Psoas muscle (tissue), 8 donors: ENCODE measurements around the gene DDX3X. TPM values are rescaled to one million over a fixed set of nuclear protein-coding genes. Genes with fewer than 3 reads are reported as not detected.

Source experiments
- ATAC-seq, 4 donors: fragments of 200-7000 bp; cut with Tn5 transposase; one replicate each; pipeline ENCODE4 v1.9.1; 2020; ENCODE audit warnings: moderate library complexity in 3 of 4, mild to moderate bottlenecking in 2 of 4
- DNase-seq, 2 donors: peaks; one replicate each; pipeline ENCODE4 v3.0.0-alpha.2; 2020
- H3K27ac ChIP-seq: fragments of 200-600 bp; one replicate; pipeline ENCODE4 v1.8.0; 2022
- H3K27me3 ChIP-seq, 3 donors: fragments of 200-600 bp in 1 of 3; one replicate each; pipeline versions ENCODE4 v1.6.1 to v1.8.0; 2013 to 2022; ENCODE audit warnings: low read length in 2 of 3, mild to moderate bottlenecking in 2 of 3, moderate library complexity in 1 of 3; ENCODE audit not compliant: insufficient read depth in 3 of 3
- H3K36me3 ChIP-seq, 2 donors: fragments of 200-600 bp in 1 of 2; one replicate each; pipeline versions ENCODE4 v1.6.1 to v1.8.0; 2013 to 2022; ENCODE audit warnings: low read depth in 1 of 2, mild to moderate bottlenecking in 1 of 2, moderate library complexity in 1 of 2; ENCODE audit not compliant: insufficient read depth in 1 of 2
- H3K4me1 ChIP-seq: fragments of 200-600 bp; one replicate; pipeline ENCODE4 v1.8.0; 2022
- H3K4me3 ChIP-seq: fragments of 200-600 bp; one replicate; pipeline ENCODE4 v1.8.0; 2022; ENCODE audit warnings: mild to moderate bottlenecking
- H3K9me3 ChIP-seq: fragments of 200-600 bp; one replicate; pipeline ENCODE4 v1.8.0; 2022
- WGBS, 3 donors: extraction: QIAGEN DNeasy Blood & Tissue Kit; methylation state at CpG; one replicate each; pipeline versions ENCODE4 v1.1.6 to v1.1.7; 2013; 5-methylcytosine and 5-hydroxymethylcytosine counted together
- intact Hi-C, 2 donors: fragments of 100-400 bp; cut with DNase I; formaldehyde crosslinking; loops; one replicate each; pipeline versions ENCODE4 v1.11.0 to v1.14.2; 2022
- polyA plus RNA-seq, 3 donors: library from polyadenylated mRNA; stranded (reverse); fragments of 200-250 nt; gene quantifications; one replicate each; pipeline ENCODE4 v1.2.3, GENCODE V29; 2013
- total RNA-seq, 4 donors: library from RNA; stranded (reverse); fragmentation: NEBNext Ultra II Directional in 2 of 4; extraction: Animal tissue kit (Norgen Biotek cat#: 25700) in 2 of 4; gene quantifications; one replicate each; pipeline versions ENCODE4 v1.2.1 to v1.2.4, GENCODE V29; 2021 to 2023
- TF ChIP-seq, protein P1 (sequence below): fragments of 200-600 bp; IDR thresholded peaks from one replicate; pipeline ENCODE4 v1.8.0; 2022; ENCODE audit warnings: antibody characterized with exemption
- donor health status: healthy with polysubstance abuse.
- donor health status: DM: no; HTN: no; CAD: no; lungs with moderate emphysema.
- donor health status: Bipolar disorder and iron deficiency.
- donor health status: healthy.
- donor health status: DM: yes; HTN: yes; CAD: no.
- donor health status: DM: no; HTN: no; CAD: no.
- donor health status: DM: no; HTN: no; CAD: no.
- donor health status: DM: yes; HTN: yes; CAD: no.

DDX3X gene
- total and polyA plus RNA-seq, 7 donors = 83.1 to 408 (median 256) TPM

DNA sequence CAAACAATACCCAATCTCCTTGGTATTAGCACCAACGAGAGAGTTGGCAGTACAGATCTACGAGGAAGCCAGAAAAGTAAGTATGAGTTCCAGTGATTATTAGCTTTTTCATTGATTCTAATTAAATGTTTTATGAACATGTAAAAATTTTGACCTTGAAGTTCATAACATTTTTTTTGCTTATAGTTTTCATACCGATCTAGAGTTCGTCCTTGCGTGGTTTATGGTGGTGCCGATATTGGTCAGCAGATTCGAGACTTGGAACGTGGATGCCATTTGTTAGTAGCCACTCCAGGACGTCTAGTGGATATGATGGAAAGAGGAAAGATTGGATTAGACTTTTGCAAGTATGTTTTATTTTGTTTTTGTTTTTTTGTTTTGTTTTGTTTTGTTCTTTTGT lies 10.1 kb downstream of the DDX3X start:
- Histone ChIP-seq H3K4me3 (no peak overlapping the region), H3K27ac (no peak overlapping the region), H3K4me1 (peaks cover 10% of the 10 kb centered on the region), H3K27me3 (no peaks in the 10 kb centered on the region), H3K9me3 (no peaks in the 10 kb centered on the region), H3K36me3 (peaks cover 0 to 100% of the 10 kb centered on the region in 2 donors)
- TF ChIP-seq, protein P1, sequence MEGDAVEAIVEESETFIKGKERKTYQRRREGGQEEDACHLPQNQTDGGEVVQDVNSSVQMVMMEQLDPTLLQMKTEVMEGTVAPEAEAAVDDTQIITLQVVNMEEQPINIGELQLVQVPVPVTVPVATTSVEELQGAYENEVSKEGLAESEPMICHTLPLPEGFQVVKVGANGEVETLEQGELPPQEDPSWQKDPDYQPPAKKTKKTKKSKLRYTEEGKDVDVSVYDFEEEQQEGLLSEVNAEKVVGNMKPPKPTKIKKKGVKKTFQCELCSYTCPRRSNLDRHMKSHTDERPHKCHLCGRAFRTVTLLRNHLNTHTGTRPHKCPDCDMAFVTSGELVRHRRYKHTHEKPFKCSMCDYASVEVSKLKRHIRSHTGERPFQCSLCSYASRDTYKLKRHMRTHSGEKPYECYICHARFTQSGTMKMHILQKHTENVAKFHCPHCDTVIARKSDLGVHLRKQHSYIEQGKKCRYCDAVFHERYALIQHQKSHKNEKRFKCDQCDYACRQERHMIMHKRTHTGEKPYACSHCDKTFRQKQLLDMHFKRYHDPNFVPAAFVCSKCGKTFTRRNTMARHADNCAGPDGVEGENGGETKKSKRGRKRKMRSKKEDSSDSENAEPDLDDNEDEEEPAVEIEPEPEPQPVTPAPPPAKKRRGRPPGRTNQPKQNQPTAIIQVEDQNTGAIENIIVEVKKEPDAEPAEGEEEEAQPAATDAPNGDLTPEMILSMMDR = no peak
- ATAC-seq (no peak), DNase-seq (no peak)
- intact Hi-C loops = no loop called here
- WGBS, 3 donors = 89 to 94% (median 92%) methylated on average over 9 of the region's 9 CpGs

DNA sequence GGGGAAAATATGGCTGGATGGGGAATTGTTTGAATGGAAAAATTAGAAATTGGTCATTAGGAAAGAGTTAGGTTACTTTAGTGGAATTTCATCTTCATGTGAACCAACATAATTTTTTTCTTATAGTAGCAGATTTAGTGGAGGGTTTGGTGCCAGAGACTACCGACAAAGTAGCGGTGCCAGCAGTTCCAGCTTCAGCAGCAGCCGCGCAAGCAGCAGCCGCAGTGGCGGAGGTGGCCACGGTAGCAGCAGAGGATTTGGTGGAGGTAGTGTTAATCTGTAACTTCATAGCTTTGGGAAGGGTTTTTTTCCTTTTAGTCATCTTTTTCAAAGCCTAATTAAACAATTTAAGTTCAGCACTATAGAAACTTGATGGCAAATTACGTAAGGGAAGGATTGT lies 13.2 kb downstream of the DDX3X start:
- ATAC-seq (no peak), DNase-seq (no peak)
- Histone ChIP-seq H3K4me1 (no peaks in the 10 kb centered on the region), H3K4me3 (no peak overlapping the region), H3K27ac (no peak overlapping the region), H3K36me3 (peaks cover 0 to 86% of the 10 kb centered on the region in 2 donors), H3K27me3 (no peaks in the 10 kb centered on the region), H3K9me3 (no peaks in the 10 kb centered on the region)
- 93 to 95% (median 95%) methylated on average over 8 of the region's 8 CpGs for WGBS, 3 donors
- TF ChIP-seq, protein P1 = no peak
- intact Hi-C loops = no loop called here

DNA sequence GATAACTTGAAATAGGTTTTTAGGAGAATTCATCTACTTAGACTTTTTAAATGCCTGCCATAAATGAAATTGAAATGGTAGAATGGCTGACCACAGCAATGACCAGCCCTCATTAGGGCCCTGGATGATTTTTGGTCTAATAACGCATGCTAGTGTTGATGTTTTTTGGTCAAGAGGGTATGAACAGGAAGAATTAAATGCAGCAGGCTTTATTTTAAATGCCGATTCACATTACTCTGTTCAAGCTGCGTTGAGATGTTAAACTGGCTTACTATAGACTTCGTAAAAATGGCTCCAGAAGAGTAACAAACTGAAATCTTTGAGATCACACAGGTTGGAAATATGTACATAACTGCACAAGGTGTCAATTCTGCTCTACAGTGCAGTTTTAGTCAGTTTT lies 14.6 kb downstream of the DDX3X start:
- Histone ChIP-seq H3K4me3 (no peak overlapping the region), H3K27me3 (no peaks in the 10 kb centered on the region), H3K9me3 (no peaks in the 10 kb centered on the region), H3K27ac (no peak overlapping the region), H3K36me3 (peaks cover 0 to 73% of the 10 kb centered on the region in 2 donors), H3K4me1 (no peaks in the 10 kb centered on the region)
- DNase-seq (no peak), ATAC-seq (no peak)
- 94 to 95% (median 95%) methylated on average over 4 of the region's 4 CpGs for WGBS, 3 donors
- intact Hi-C loops = no loop called here
- TF ChIP-seq, protein P1 = no peak

DNA sequence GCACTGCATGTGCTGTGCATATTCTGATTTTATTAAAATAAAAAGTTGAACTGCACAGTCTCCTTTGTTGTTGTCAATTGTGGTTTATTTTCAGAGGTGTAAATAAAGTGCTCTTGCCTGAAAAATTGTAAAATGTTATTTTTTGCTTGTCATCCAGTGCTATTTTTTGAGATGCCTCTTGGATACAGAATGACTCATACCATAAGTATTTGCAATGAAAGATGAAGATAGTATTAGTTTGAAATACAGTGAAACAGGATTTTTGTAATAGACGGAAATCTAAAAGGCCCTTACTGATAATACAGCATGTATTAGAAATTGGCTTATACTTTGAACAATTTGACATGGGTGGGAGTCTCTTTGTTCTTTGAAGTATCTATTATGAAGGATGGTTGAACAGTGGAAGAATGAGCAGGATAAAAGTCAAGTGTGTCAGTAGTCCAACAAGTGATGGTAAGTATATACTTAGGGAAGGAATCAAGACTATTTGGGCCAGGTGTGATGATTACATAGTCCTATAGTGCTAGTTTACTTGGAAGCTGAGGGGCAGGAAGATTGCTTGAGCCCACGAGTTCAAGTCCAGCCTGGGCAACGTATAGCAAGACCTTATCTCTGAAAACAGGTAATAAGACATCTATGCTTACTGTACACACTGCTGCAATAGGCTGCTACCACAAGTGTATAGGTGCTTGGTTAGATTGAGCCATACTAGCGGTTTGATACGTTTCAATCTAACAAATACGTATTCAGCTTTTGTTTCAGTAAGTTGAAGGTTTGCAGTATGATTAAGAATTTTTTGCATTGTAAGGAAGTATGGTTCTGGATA lies 16.4 kb downstream of the DDX3X start:
- no peak overlapping the region for H3K27ac ChIP-seq
- intact Hi-C loops = no loop called here
- H3K36me3 ChIP-seq = peaks cover 0 to 55% of the 10 kb centered on the region in 2 donors
- 75 to 83% (median 77%) methylated on average over 6 of the region's 6 CpGs for WGBS, 3 donors
- H3K9me3 ChIP-seq = no peaks in the 10 kb centered on the region
- TF ChIP-seq, protein P1 = no peak
- peak; percentile 4 to 20 (median 14) for ATAC-seq
- no peaks in the 10 kb centered on the region for H3K27me3 ChIP-seq
- DNase-seq = no peak
- H3K4me3 ChIP-seq = no peak overlapping the region
- H3K4me1 ChIP-seq = no peaks in the 10 kb centered on the region
